AG09309 (cell line): ENCODE data around the gene UTP4.

ENCODE experiments used
- DNase-seq: peaks from one replicate; pipeline ENCODE4 v3.0.0-alpha.2; 2010; ENCODE audit warnings: low read depth
- H3K4me3 ChIP-seq: 2 replicates; pipeline ENCODE4 v1.5.1; 2011; ENCODE audit warnings: mild to moderate bottlenecking, low read depth, low read length, moderate library complexity; ENCODE audit not compliant: control insufficient read depth
- CTCF ChIP-seq: IDR thresholded peaks from 2 replicates; pipeline ENCODE4 v1.5.1; 2011; ENCODE audit warnings: mild to moderate bottlenecking, low read depth, low read length, inconsistent platforms; ENCODE audit not compliant: insufficient read depth, control insufficient read depth; ENCODE audit errors: missing control alignments

Gene UTP4

GRCh38 chr16:69195369-69196029, 63.0 kb downstream of the UTP4 start:
- no peak overlapping the region for H3K4me3 ChIP-seq
- DNase-seq = no peak
- TF ChIP-seq CTCF = no peak

DNA sequence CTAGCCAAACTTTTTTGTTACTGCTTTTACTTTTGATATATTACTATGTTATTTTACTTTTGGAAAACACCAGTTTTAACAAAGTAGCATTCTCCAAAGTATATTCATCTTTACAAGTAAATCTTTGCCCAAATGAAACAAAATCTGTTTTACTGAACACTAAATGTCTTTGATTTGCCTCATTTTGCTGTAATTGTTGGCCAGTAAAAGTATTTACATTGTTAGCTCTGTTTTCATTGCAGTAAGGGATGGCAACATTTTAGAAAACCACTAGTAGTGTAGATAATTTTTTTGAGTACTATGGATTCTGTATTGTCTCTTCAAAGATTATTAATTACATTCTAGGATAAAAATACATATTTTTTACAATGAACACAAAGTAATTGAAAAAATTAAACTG, 65.1 kb downstream of the UTP4 start:
- H3K4me3 ChIP-seq = no peak overlapping the region
- no peak for TF ChIP-seq CTCF
- no peak for DNase-seq

DNA sequence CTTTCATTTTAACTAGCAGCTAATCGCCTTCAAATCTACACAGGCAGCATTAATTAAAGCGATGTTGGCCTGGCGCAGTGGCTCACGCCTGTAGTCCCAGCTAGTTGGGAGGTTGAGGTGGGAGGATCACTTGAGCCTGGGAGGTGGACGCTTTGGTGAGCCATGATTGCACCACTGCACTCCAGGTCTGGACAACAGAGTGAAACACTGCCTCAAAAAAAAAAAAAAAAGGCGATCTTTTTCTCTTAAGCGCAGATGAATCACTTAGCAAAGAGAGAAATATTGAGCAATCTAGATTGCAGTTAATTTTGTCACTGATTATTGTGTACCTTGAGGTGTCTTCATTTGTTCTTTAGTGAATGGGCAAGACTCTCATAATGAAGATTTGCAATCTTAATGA, 66.9 kb downstream of the UTP4 start:
- DNase-seq = no peak
- TF ChIP-seq CTCF = no peak
- no peak overlapping the region for H3K4me3 ChIP-seq

DNA sequence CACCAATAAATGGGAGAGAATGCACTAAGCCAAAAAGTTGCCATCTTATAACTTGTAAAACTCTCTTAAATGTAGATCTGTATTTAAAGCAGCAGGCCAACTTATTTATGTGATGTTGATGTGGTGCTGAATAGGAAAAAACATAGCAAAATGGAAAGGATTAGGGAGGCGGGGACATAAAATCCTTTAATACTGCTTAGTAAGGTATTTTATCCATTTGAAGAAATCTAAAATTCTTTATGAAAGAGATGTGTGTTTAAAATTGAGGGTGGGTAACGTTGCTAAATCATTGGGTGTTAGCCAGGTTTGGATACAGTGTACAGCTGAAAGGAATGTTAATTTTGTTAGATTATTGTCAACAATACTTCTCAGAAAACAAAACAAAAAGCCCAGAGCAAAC, 68.8 kb downstream of the UTP4 start:
- no peak for TF ChIP-seq CTCF
- no peak overlapping the region for H3K4me3 ChIP-seq
- no peak for DNase-seq

- no peak overlapping the region for H3K4me3 ChIP-seq
- TF ChIP-seq CTCF = no peak
- no peak for DNase-seq
Observed at GRCh38 chr16:69201787-69202186, 69.3 kb downstream of the UTP4 start.

GRCh38 chr16:69204172-69204571, 71.7 kb downstream of the UTP4 start:
- no peak overlapping the region for H3K4me3 ChIP-seq
- no peak for DNase-seq
- TF ChIP-seq CTCF = no peak

DNA sequence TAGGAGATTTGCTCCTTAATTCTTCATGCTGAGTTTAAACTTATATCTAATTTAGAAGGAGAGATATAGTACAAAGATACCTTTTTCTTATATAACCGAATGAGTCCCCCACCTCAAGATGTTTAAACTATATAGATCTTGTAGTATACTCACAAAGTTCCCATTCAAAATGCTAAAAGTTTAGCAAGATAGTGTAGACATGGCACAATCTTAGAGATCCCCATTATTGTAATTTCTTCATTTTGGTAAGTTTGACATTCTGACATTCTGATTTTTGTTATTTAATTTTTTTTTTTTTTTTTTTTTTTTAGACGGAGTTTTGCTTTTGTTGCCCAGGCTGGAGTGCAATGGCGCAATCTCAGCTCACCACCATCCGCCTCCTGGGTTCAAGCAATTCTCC, 77.3 kb downstream of the UTP4 start:
- no peak for TF ChIP-seq CTCF
- DNase-seq = no peak

More for the DNA sequence above, 77.3 kb downstream of the UTP4 start:
- no peak overlapping the region for H3K4me3 ChIP-seq
